KMS-11 (cell line): ENCODE measurements around the gene CCDC88B.

Experiments
- H2AFZ ChIP-seq: fragments of 200-600 bp; sonication (generic); 2 replicates; pipeline ENCODE4 v1.6.1; 2016; ENCODE audit warnings: antibody characterized with exemption, mixed run types, low read depth
- H3K27ac ChIP-seq: fragments of 200-600 bp; sonication (generic); 2 replicates; pipeline ENCODE4 v1.6.1; 2016; ENCODE audit warnings: mild to moderate bottlenecking, mixed run types
- H3K27me3 ChIP-seq: fragments of 200-600 bp; sonication (generic); 2 replicates; pipeline ENCODE4 v1.6.1; 2017; ENCODE audit warnings: mild to moderate bottlenecking, low read depth, mixed run types, moderate library complexity; ENCODE audit not compliant: insufficient read depth
- H3K36me3 ChIP-seq: fragments of 200-600 bp; sonication (generic); 2 replicates; pipeline ENCODE4 v1.6.1; 2017; ENCODE audit warnings: mild to moderate bottlenecking, mixed run types; ENCODE audit not compliant: insufficient read depth
- H3K4me1 ChIP-seq: fragments of 200-600 bp; sonication (generic); 2 replicates; pipeline ENCODE4 v1.6.1; 2016; ENCODE audit warnings: mild to moderate bottlenecking, low read depth, mixed run types; ENCODE audit not compliant: poor library complexity, severe bottlenecking
- H3K4me2 ChIP-seq: fragments of 200-600 bp; sonication (generic); 2 replicates; pipeline ENCODE4 v1.7.0; 2016; ENCODE audit warnings: mild to moderate bottlenecking, mixed run types
- H3K4me3 ChIP-seq: fragments of 200-600 bp; sonication (generic); IDR thresholded peaks from 2 replicates; pipeline ENCODE4 v1.6.1; 2017; ENCODE audit warnings: low read depth, low read length, mixed read lengths; ENCODE audit not compliant: insufficient read depth
- H3K79me2 ChIP-seq: fragments of 200-600 bp; sonication (generic); 2 replicates; pipeline ENCODE4 v1.6.1; 2016; ENCODE audit warnings: low read depth, mixed run types; ENCODE audit not compliant: insufficient read depth
- H3K9ac ChIP-seq: fragments of 200-600 bp; sonication (generic); 2 replicates; pipeline ENCODE4 v1.6.1; 2016; ENCODE audit warnings: mild to moderate bottlenecking, mixed run types
- H4K20me1 ChIP-seq: fragments of 200-600 bp; sonication (generic); 2 replicates; pipeline ENCODE4 v1.6.1; 2016; ENCODE audit warnings: mild to moderate bottlenecking, mixed run types; ENCODE audit not compliant: insufficient read depth
- CTCF ChIP-seq: fragments of 200-600 bp; sonication (generic); conservative IDR thresholded peaks from 2 replicates; pipeline ENCODE4 v1.6.1; 2017; ENCODE audit warnings: low read depth, mild to moderate bottlenecking, antibody characterized with exemption, low read length, moderate library complexity, mixed read lengths

CCDC88B gene

DNA sequence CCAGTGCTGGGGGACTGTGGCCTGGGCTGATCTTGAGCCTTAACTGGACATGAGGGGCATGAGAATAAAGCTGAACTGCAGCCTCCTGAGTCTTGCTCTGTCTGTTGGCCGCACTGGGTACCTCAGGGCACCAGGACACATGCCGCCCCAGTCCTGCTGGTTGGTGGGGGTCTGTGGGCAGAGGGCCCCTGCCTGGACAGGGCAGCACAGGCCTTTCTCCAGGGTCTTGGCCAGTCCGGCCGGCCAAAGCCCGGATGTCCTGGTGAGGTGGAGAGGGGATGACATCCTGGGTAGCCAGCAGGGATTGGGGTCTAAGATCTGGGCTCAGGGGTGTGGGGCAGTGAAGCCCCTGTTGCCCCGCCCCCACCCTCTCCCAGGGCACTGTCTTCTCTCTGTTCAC is 17.4 kb downstream of the CCDC88B start:
- Histone ChIP-seq H3K27me3 (no peaks in the 10 kb centered on the region), H3K36me3 (peaks cover 5% of the 10 kb centered on the region; the same call in 1 of the 2 replicates), H3K79me2 (no peaks in the 10 kb centered on the region), H3K4me2 (no peak overlapping the region), H3K4me1 (peaks cover 38% of the 10 kb centered on the region), H4K20me1 (no peaks in the 10 kb centered on the region), H3K9ac (no peak overlapping the region), H2AFZ (no peak overlapping the region), H3K4me3 (no peak overlapping the region), H3K27ac (no peak overlapping the region)
- no peak for TF ChIP-seq CTCF

GRCh38 chr11:64357904-64358535 is 18.0 kb downstream of the CCDC88B start:
- Histone ChIP-seq H3K36me3 (peaks cover 5% of the 10 kb centered on the region; the same call in 1 of the 2 replicates), H3K27me3 (no peaks in the 10 kb centered on the region), H3K9ac (peak overlapping the region; percentile 74; the same call in 1 of the 2 replicates), H3K4me3 (no peak overlapping the region), H4K20me1 (no peaks in the 10 kb centered on the region), H2AFZ (no peak overlapping the region), H3K79me2 (no peaks in the 10 kb centered on the region), H3K4me2 (peak overlapping the region; percentile 92; the same call in 1 of the 2 replicates), H3K27ac (no peak overlapping the region), H3K4me1 (peaks cover 38% of the 10 kb centered on the region)
- TF ChIP-seq CTCF, result no peak

- Histone ChIP-seq H3K4me3 (no peak overlapping the region), H3K4me2 (peak overlapping the region; percentile 92), H3K4me1 (peaks cover 38% of the 10 kb centered on the region), H3K27ac (no peak overlapping the region), H4K20me1 (no peaks in the 10 kb centered on the region), H3K27me3 (no peaks in the 10 kb centered on the region), H3K79me2 (no peaks in the 10 kb centered on the region), H3K9ac (peak overlapping the region; percentile 74; the same call in 1 of the 2 replicates), H2AFZ (peak overlapping the region; percentile 87; the same call in 1 of the 2 replicates), H3K36me3 (peaks cover 5% of the 10 kb centered on the region; the same call in 1 of the 2 replicates)
- no peak for TF ChIP-seq CTCF
These were observed 18.5 kb downstream of the CCDC88B start for GRCh38 chr11:64358536-64358906.

GRCh38 chr11:64358907-64359711 is 19.1 kb downstream of the CCDC88B start, which contains the start of gene RPS6KA4:
RPS6KA4 (plus strand) TSS chr11:64359162; CDS start chr11:64359236, 74 bp downstream.
- H3K27ac ChIP-seq, result no peak within 1 kb of the TSS
- TF ChIP-seq CTCF, result no peak
- peaks cover 5% of the 10 kb centered on the region; the same call in 1 of the 2 replicates for H3K36me3 ChIP-seq
- H4K20me1 ChIP-seq, result no peaks in the 10 kb centered on the region
- no peak within 1 kb of the TSS for H3K4me3 ChIP-seq
- peak within 1 kb of the TSS; percentile 93 for H3K4me2 ChIP-seq
- no peaks in the 10 kb centered on the region for H3K27me3 ChIP-seq
- H3K79me2 ChIP-seq, result no peaks in the 10 kb centered on the region
- peaks cover 38% of the 10 kb centered on the region for H3K4me1 ChIP-seq
- peak within 1 kb of the TSS; percentile 74; the same call in 1 of the 2 replicates for H3K9ac ChIP-seq
- peak within 1 kb of the TSS; percentile 87 for H2AFZ ChIP-seq
